H9 (cell line): ENCODE results near the gene PRDM1. TPM values are rescaled to one million over a fixed set of nuclear protein-coding genes. Genes with fewer than 3 reads are reported as not detected.

Source experiments
- DNase-seq: peaks from one replicate; pipeline ENCODE4 v3.0.0-alpha.2; 2017
- H2AFZ ChIP-seq: one replicate; pipeline ENCODE4 v1.6.1; 2013; ENCODE audit warnings: mild to moderate bottlenecking, low read length, control low read depth, moderate library complexity
- H2AK5ac ChIP-seq: 2 replicates; pipeline ENCODE4 v1.6.1; 2013; ENCODE audit warnings: low read length, control low read depth, mixed read lengths; ENCODE audit not compliant: insufficient read length
- H2BK120ac ChIP-seq: one replicate; pipeline ENCODE4 v1.6.1; 2013; ENCODE audit warnings: low read depth, mild to moderate bottlenecking, low read length, control low read depth, inconsistent platforms; ENCODE audit not compliant: poor library complexity, severe bottlenecking
- H2BK12ac ChIP-seq: 2 replicates; pipeline ENCODE4 v1.6.1; 2013; ENCODE audit warnings: low read length, control low read depth, mixed read lengths, low read depth; ENCODE audit not compliant: insufficient read length
- H2BK15ac ChIP-seq: 2 replicates; pipeline ENCODE4 v1.6.1; 2013; ENCODE audit warnings: low read depth, low read length, control low read depth
- H2BK20ac ChIP-seq: one replicate; pipeline ENCODE4 v1.6.1; 2013; ENCODE audit warnings: low read depth, mild to moderate bottlenecking, low read length, control low read depth, inconsistent platforms; ENCODE audit not compliant: poor library complexity, severe bottlenecking
- H2BK5ac ChIP-seq: 2 replicates; pipeline ENCODE4 v1.6.1; 2013; ENCODE audit warnings: low read length, control low read depth, mixed read lengths; ENCODE audit not compliant: insufficient read length
- H3K14ac ChIP-seq: 2 replicates; pipeline ENCODE4 v1.6.1; 2013; ENCODE audit warnings: low read length, control low read depth; ENCODE audit not compliant: insufficient read depth
- H3K18ac ChIP-seq: 2 replicates; pipeline ENCODE4 v1.6.1; 2013; ENCODE audit warnings: low read depth, mild to moderate bottlenecking, mixed read lengths, low read length, control low read depth; ENCODE audit not compliant: insufficient read length
- H3K23ac ChIP-seq: 2 replicates; pipeline ENCODE4 v1.6.1; 2013; ENCODE audit warnings: low read length, control low read depth, mixed read lengths, low read depth; ENCODE audit not compliant: insufficient read length
- H3K23me2 ChIP-seq: 2 replicates; pipeline ENCODE4 v1.6.1; 2013; ENCODE audit warnings: low read depth, mild to moderate bottlenecking, mixed read lengths, low read length, control low read depth; ENCODE audit not compliant: insufficient read length, poor library complexity, severe bottlenecking
- H3K27ac ChIP-seq: 2 replicates; pipeline ENCODE4 v1.5.1; 2013; ENCODE audit warnings: low read length, control low read depth, mixed read lengths, low read depth; ENCODE audit not compliant: insufficient read length
- H3K27me3 ChIP-seq: 2 replicates; pipeline ENCODE4 v1.6.1; 2013; ENCODE audit warnings: low read length, control low read depth, inconsistent platforms; ENCODE audit not compliant: insufficient read depth
- H3K4ac ChIP-seq: 2 replicates; pipeline ENCODE4 v1.6.1; 2013; ENCODE audit warnings: low read depth, mild to moderate bottlenecking, control low read depth, inconsistent platforms, low read length, moderate library complexity
- H3K4me1 ChIP-seq: 2 replicates; pipeline ENCODE4 v1.6.1; 2013; ENCODE audit warnings: low read length, control low read depth, inconsistent platforms; ENCODE audit not compliant: insufficient read depth
- H3K4me2 ChIP-seq: 2 replicates; pipeline ENCODE4 v1.6.1; 2013; ENCODE audit warnings: low read length, control low read depth, mixed read lengths; ENCODE audit not compliant: insufficient read length, insufficient read depth
- H3K56ac ChIP-seq: 2 replicates; pipeline ENCODE4 v1.6.1; 2013; ENCODE audit warnings: low read depth, mild to moderate bottlenecking, mixed read lengths, low read length, control low read depth; ENCODE audit not compliant: insufficient read length
- H3K79me1 ChIP-seq: 2 replicates; pipeline ENCODE4 v1.6.1; 2013; ENCODE audit warnings: low read depth, mild to moderate bottlenecking, moderate library complexity, low read length, control low read depth, inconsistent platforms; ENCODE audit not compliant: insufficient read depth, poor library complexity, severe bottlenecking
- H3K79me2 ChIP-seq: 2 replicates; pipeline ENCODE4 v1.6.1; 2013; ENCODE audit warnings: low read length, control low read depth, inconsistent platforms; ENCODE audit not compliant: insufficient read depth
- H3K9ac ChIP-seq: 2 replicates; pipeline ENCODE4 v1.6.1; 2013; ENCODE audit warnings: low read length, control low read depth, mixed read lengths; ENCODE audit not compliant: insufficient read length; ENCODE audit errors: extremely low read depth
- H3K9me3 ChIP-seq: one replicate; pipeline ENCODE4 v1.6.1; 2013; ENCODE audit warnings: low read depth, low read length, inconsistent platforms; ENCODE audit not compliant: control insufficient read depth
- H3T11ph ChIP-seq: one replicate; pipeline ENCODE4 v1.6.1; 2013; ENCODE audit warnings: mild to moderate bottlenecking, low read length, control low read depth, inconsistent platforms
- H4K20me1 ChIP-seq: one replicate; pipeline ENCODE4 v1.6.1; 2013; ENCODE audit not compliant: control insufficient read depth, insufficient read length, insufficient read depth
- H4K5ac ChIP-seq: 2 replicates; pipeline ENCODE4 v1.6.1; 2013; ENCODE audit warnings: low read depth, mild to moderate bottlenecking, mixed read lengths, low read length, control low read depth; ENCODE audit not compliant: insufficient read length
- H4K8ac ChIP-seq: replicated peaks from 2 replicates; pipeline ENCODE4 v1.6.1; 2013; ENCODE audit warnings: low read length, control low read depth, mixed read lengths, low read depth; ENCODE audit not compliant: insufficient read length
- H4K91ac ChIP-seq: 2 replicates; pipeline ENCODE4 v1.6.1; 2013; ENCODE audit warnings: low read depth, mild to moderate bottlenecking, moderate library complexity, mixed read lengths, low read length, control low read depth; ENCODE audit not compliant: insufficient read length
- H3K27ac Mint-ChIP-seq, 3 experiments: 2 replicates in 2 of 3; 3 replicates in 1 of 3; pipeline ENCODE4 v1.8.0; 2020 to 2021; ENCODE audit warnings: mixed read lengths in 3 of 3, mild to moderate bottlenecking in 1 of 3, moderate library complexity in 1 of 3
- H3K27me3 Mint-ChIP-seq: 2 replicates; pipeline ENCODE4 v1.8.0; 2021; ENCODE audit warnings: low read depth, mild to moderate bottlenecking, moderate library complexity, mixed read lengths
- H3K36me3 Mint-ChIP-seq, 3 experiments: 2 replicates in 2 of 3; 3 replicates in 1 of 3; pipeline ENCODE4 v1.8.0; 2020 to 2021; ENCODE audit warnings: low read depth in 3 of 3, mixed read lengths in 3 of 3; ENCODE audit not compliant: insufficient read depth in 1 of 3
- H3K4me1 Mint-ChIP-seq, 2 experiments: 2 replicates each; pipeline ENCODE4 v1.8.0; 2020; ENCODE audit warnings: mixed read lengths in 2 of 2
- H3K4me3 Mint-ChIP-seq, 2 experiments: 2 replicates in 1 of 2; 3 replicates in 1 of 2; pipeline ENCODE4 v1.8.0; 2020 to 2021; ENCODE audit warnings: mild to moderate bottlenecking in 2 of 2, mixed read lengths in 2 of 2, moderate library complexity in 1 of 2
- H3K9me3 Mint-ChIP-seq, 2 experiments: 2 replicates in 1 of 2; 3 replicates in 1 of 2; pipeline ENCODE4 v1.8.0; 2020; ENCODE audit warnings: mild to moderate bottlenecking in 2 of 2, mixed read lengths in 2 of 2, moderate library complexity in 1 of 2
- CTCF ChIP-seq: fragments of 200-600 bp; sonication (generic); conservative IDR thresholded peaks from 3 replicates; pipeline ENCODE4 v1.8.0; 2021; ENCODE audit warnings: antibody characterized with exemption, mild to moderate bottlenecking
- WGBS: extraction: QIAGEN DNeasy Blood & Tissue Kit; methylation state at CpG from one replicate; pipeline ENCODE4 v1.1.7; 2013; ENCODE audit warnings: missing lambda C conversion rate, low lambda C conversion rate, mixed read lengths; ENCODE audit not compliant: insufficient read length; ENCODE audit errors: extremely low coverage; 5-methylcytosine and 5-hydroxymethylcytosine counted together
- total RNA-seq: library from RNA; stranded (reverse); gene quantifications from 2 replicates; pipeline ENCODE4 v1.2.1, GENCODE V29; 2021

Gene PRDM1
- total RNA-seq, 1 experiment from 2014 or later: 2.9 TPM

- Histone ChIP-seq H3T11ph (no peak overlapping the region), H2BK5ac (no peak overlapping the region), H3K9ac (no peak overlapping the region), H3K27ac (no peak overlapping the region), H3K14ac (no peak overlapping the region), H4K8ac (no peak overlapping the region), H3K79me2 (no peaks in the 10 kb centered on the region), H3K18ac (no peak overlapping the region), H4K5ac (no peak overlapping the region), H2AK5ac (no peak overlapping the region), H3K56ac (no peak overlapping the region), H3K23ac (no peak overlapping the region), H4K20me1 (no peaks in the 10 kb centered on the region), H3K4me1 (no peaks in the 10 kb centered on the region), H4K91ac (no peak overlapping the region), H2BK20ac (no peak overlapping the region), H3K4me2 (no peak overlapping the region), H3K23me2 (no peaks in the 10 kb centered on the region), H3K4ac (no peak overlapping the region), H2BK12ac (no peak overlapping the region), H2BK120ac (no peak overlapping the region), H3K27me3 (no peaks in the 10 kb centered on the region; the same call in 1 of the 2 replicates), H2BK15ac (no peak overlapping the region), H3K9me3 (no peaks in the 10 kb centered on the region), H3K79me1 (no peaks in the 10 kb centered on the region), H2AFZ (no peak overlapping the region)
- H3K4me1 Mint-ChIP-seq: no peaks in the 10 kb centered on the region
- TF ChIP-seq CTCF: no peak
- H3K4me3 Mint-ChIP-seq: no peak overlapping the region
- no peak overlapping the region for H3K27ac Mint-ChIP-seq
- no CpG with 5 or more reads among the region's 1 CpG for WGBS
- H3K9me3 Mint-ChIP-seq: no peaks in the 10 kb centered on the region
- H3K36me3 Mint-ChIP-seq: no peaks in the 10 kb centered on the region
- DNase-seq: no peak
- H3K27me3 Mint-ChIP-seq: peaks cover 1% of the 10 kb centered on the region; the same call in 1 of the 2 replicates
These were observed 21.4 kb upstream of the PRDM1 start for GRCh38 chr6:106064756-106065155.
